H1 (cell line): ENCODE results near the gene RCL1. TPM values are rescaled to one million over a fixed set of nuclear protein-coding genes. Genes with fewer than 3 reads are reported as not detected.

Source experiments
- CTCF ChIA-PET: fragments of 300-600 bp; sonication (Branson Sonifier 250); formaldehyde crosslinking; loops from one replicate; lab custom pipeline; 2021; ENCODE audit not compliant: partially characterized antibody; lab: Charles Lee
- POLR2A ChIA-PET: fragments of 300-600 bp; sonication (Branson Sonifier 250); formaldehyde crosslinking; loops from one replicate; lab custom pipeline; 2021; ENCODE audit warnings: inconsistent platforms; ENCODE audit not compliant: partially characterized antibody; lab: Charles Lee
- DNase-seq, 2 experiments: peaks; one replicate each; pipeline versions ENCODE4 v3.0.0 to v3.0.0-alpha.2; 2010 to 2022; ENCODE audit warnings: low spot score in 2 of 2, low read depth in 1 of 2, mixed read lengths in 1 of 2
- FAIRE-seq: peaks from 2 replicates; lab custom pipeline; 2011; peaks lifted over from hg19 to GRCh38; lab: Jason Lieb, UNC
- H2AFZ ChIP-seq: 2 replicates; pipeline ENCODE4 v1.8.1; 2012; ENCODE audit warnings: low read length, inconsistent platforms
- H2AK5ac ChIP-seq: 2 replicates; pipeline ENCODE4 v1.6.1; 2013; ENCODE audit warnings: low read depth, low read length
- H2BK120ac ChIP-seq: replicated peaks from 2 replicates; pipeline ENCODE3; 2013; ENCODE audit warnings: low read depth, low read length, inconsistent platforms
- H2BK12ac ChIP-seq: 2 replicates; pipeline ENCODE4 v1.6.1; 2013; ENCODE audit warnings: low read depth, low read length
- H2BK15ac ChIP-seq: 2 replicates; pipeline ENCODE4 v1.6.1; 2013; ENCODE audit warnings: low read length
- H2BK20ac ChIP-seq: 2 replicates; pipeline ENCODE4 v1.6.1; 2013; ENCODE audit warnings: low read length
- H2BK5ac ChIP-seq: 2 replicates; pipeline ENCODE4 v1.6.1; 2013; ENCODE audit warnings: low read depth, low read length
- H3K14ac ChIP-seq: 2 replicates; pipeline ENCODE4 v1.6.1; 2013; ENCODE audit warnings: inconsistent platforms; ENCODE audit not compliant: insufficient read length
- H3K18ac ChIP-seq: 2 replicates; pipeline ENCODE4 v1.6.1; 2013; ENCODE audit warnings: low read length; ENCODE audit errors: extremely low read depth
- H3K23ac ChIP-seq: 2 replicates; pipeline ENCODE4 v1.6.1; 2013; ENCODE audit warnings: inconsistent platforms; ENCODE audit not compliant: insufficient read length
- H3K23me2 ChIP-seq: 2 replicates; pipeline ENCODE4 v1.6.1; 2013; ENCODE audit warnings: low read depth, low read length
- H3K27ac ChIP-seq: 2 replicates; pipeline ENCODE4 v1.6.1; 2011; ENCODE audit warnings: low read depth, low read length, inconsistent platforms
- H3K27me3 ChIP-seq, 4 experiments: replicated peaks in 1 of 4; 1 replicate in 1 of 4; 2 replicates in 3 of 4; pipeline versions ENCODE4 v1.6.1 to v1.8.1; 2011 to 2013; ENCODE audit warnings: low read length in 3 of 4, mild to moderate bottlenecking in 3 of 4, inconsistent platforms in 2 of 4, mixed read lengths in 2 of 4, moderate library complexity in 1 of 4; ENCODE audit not compliant: control insufficient read depth in 3 of 4, insufficient read depth in 3 of 4; ENCODE audit errors: extremely low read depth in 1 of 4
- H3K36me3 ChIP-seq, 4 experiments: 2 replicates each; pipeline versions ENCODE4 v1.6.1 to v1.8.1; 2011 to 2013; ENCODE audit warnings: mild to moderate bottlenecking in 4 of 4, low read length in 3 of 4, moderate library complexity in 2 of 4, control low read depth in 1 of 4, inconsistent platforms in 1 of 4; ENCODE audit not compliant: insufficient read depth in 4 of 4, control insufficient read depth in 2 of 4
- H3K4ac ChIP-seq: replicated peaks from 2 replicates; pipeline ENCODE3; 2013; ENCODE audit warnings: low read length, low read depth, mixed read lengths, inconsistent platforms; ENCODE audit not compliant: insufficient read length
- H3K4me1 ChIP-seq, 4 experiments: replicated peaks in 1 of 4; 1 replicate in 1 of 4; 2 replicates in 3 of 4; pipeline versions ENCODE4 v1.6.1 to v1.8.1; 2011 to 2013; ENCODE audit warnings: low read length in 3 of 4, inconsistent platforms in 2 of 4, mixed read lengths in 1 of 4; ENCODE audit not compliant: insufficient read depth in 4 of 4, control insufficient read depth in 3 of 4
- H3K4me2 ChIP-seq, 2 experiments: 2 replicates each; pipeline versions ENCODE4 v1.6.1 to v1.8.1; 2011 to 2013; ENCODE audit warnings: low read depth in 2 of 2, low read length in 2 of 2, control low read depth in 1 of 2, inconsistent platforms in 1 of 2, mild to moderate bottlenecking in 1 of 2; ENCODE audit not compliant: insufficient read depth in 1 of 2
- H3K4me3 ChIP-seq, 4 experiments: fragments of 200-600, 300-600 bp in 1 of 4; sonication (generic), shearing (Covaris generic), sonication (Bioruptor Twin) in 1 of 4; 2 replicates each; pipeline versions ENCODE4 v1.5.1 to v1.8.1; 2011 to 2016; ENCODE audit warnings: low read length in 4 of 4, low read depth in 3 of 4, control low read depth in 2 of 4, inconsistent platforms in 2 of 4, mild to moderate bottlenecking in 2 of 4, mixed read lengths in 1 of 4, moderate library complexity in 1 of 4; ENCODE audit not compliant: insufficient read depth in 2 of 4; ENCODE audit errors: extremely low read depth in 1 of 4
- H3K56ac ChIP-seq: replicated peaks from 2 replicates; pipeline ENCODE3; 2013; ENCODE audit warnings: low read depth, mild to moderate bottlenecking, mixed read lengths, low read length, inconsistent platforms; ENCODE audit not compliant: insufficient read length
- H3K79me1 ChIP-seq: 2 replicates; pipeline ENCODE4 v1.6.1; 2013; ENCODE audit warnings: low read depth, low read length, control low read depth
- H3K79me2 ChIP-seq, 2 experiments: 2 replicates each; pipeline versions ENCODE4 v1.6.1 to v1.8.1; 2012 to 2013; ENCODE audit warnings: low read length in 2 of 2, mild to moderate bottlenecking in 2 of 2, inconsistent platforms in 1 of 2; ENCODE audit not compliant: insufficient read depth in 2 of 2, control insufficient read depth in 1 of 2
- H3K9ac ChIP-seq, 4 experiments: replicated peaks in 1 of 4; 1 replicate in 1 of 4; 2 replicates in 3 of 4; pipeline versions ENCODE4 v1.6.1 to v1.8.1; 2011 to 2013; ENCODE audit warnings: low read depth in 3 of 4, low read length in 3 of 4, control low read depth in 2 of 4, mild to moderate bottlenecking in 2 of 4, moderate library complexity in 2 of 4, inconsistent platforms in 1 of 4; ENCODE audit errors: extremely low read depth in 1 of 4
- H3K9me3 ChIP-seq, 2 experiments: 2 replicates each; pipeline versions ENCODE4 v1.6.1 to v1.8.1; 2012 to 2013; ENCODE audit warnings: mild to moderate bottlenecking in 2 of 2, moderate library complexity in 2 of 2, control low read depth in 1 of 2, inconsistent platforms in 1 of 2, low read depth in 1 of 2, low read length in 1 of 2, mixed read lengths in 1 of 2; ENCODE audit not compliant: insufficient read depth in 2 of 2
- H4K20me1 ChIP-seq, 2 experiments: replicated peaks in 1 of 2; 2 replicates each; pipeline versions ENCODE3 to v1.8.1; 2011 to 2013; ENCODE audit warnings: inconsistent platforms in 2 of 2, low read length in 2 of 2, mild to moderate bottlenecking in 1 of 2; ENCODE audit not compliant: insufficient read depth in 2 of 2, control insufficient read depth in 1 of 2
- H4K5ac ChIP-seq: 2 replicates; pipeline ENCODE4 v1.6.1; 2013; ENCODE audit warnings: low read length, low read depth, mixed read lengths, inconsistent platforms; ENCODE audit not compliant: insufficient read length
- H4K8ac ChIP-seq: 2 replicates; pipeline ENCODE4 v1.8.0; 2013; ENCODE audit warnings: mild to moderate bottlenecking, moderate library complexity, low read length, inconsistent platforms; ENCODE audit not compliant: insufficient read depth; ENCODE audit errors: extremely low read depth
- H4K91ac ChIP-seq: replicated peaks from 2 replicates; pipeline ENCODE3; 2013; ENCODE audit warnings: low read length, mixed read lengths, inconsistent platforms; ENCODE audit not compliant: insufficient read length
- WGBS, 2 experiments: shearing (Covaris generic) in 1 of 2; methylation state at CpG; one replicate each; pipeline versions ENCODE4 v1.1.6 to v1.1.7; 2013 to 2015; ENCODE audit warnings: low lambda C conversion rate in 2 of 2, mixed read lengths in 2 of 2, inconsistent platforms in 1 of 2, low coverage in 1 of 2, missing lambda C conversion rate in 1 of 2; ENCODE audit not compliant: insufficient replicate concordance in 2 of 2, insufficient coverage in 1 of 2, insufficient read length in 1 of 2; ENCODE audit errors: extremely low coverage in 1 of 2, missing lambda C conversion rate in 1 of 2; 5-methylcytosine and 5-hydroxymethylcytosine counted together
- polyA plus RNA-seq, 7 experiments: library from polyadenylated mRNA; depleted of rRNA in 3 of 7; stranded (reverse) in 5 of 7; unstranded in 2 of 7; fragments of >200 nt in 5 of 7; fragments of 200-250 nt in 2 of 7; gene quantifications; 1 replicate in 5 of 7; 2 replicates in 1 of 7; 4 replicates in 1 of 7; pipeline versions ENCODE4 v1.2.1 to v1.2.3, GENCODE V29; 2011 to 2013; ENCODE audit warnings: missing spikeins in 2 of 7, mixed read lengths in 2 of 7
- total RNA-seq: library from RNA; stranded (reverse); fragmentation: NEBNext Ultra II Directional; extraction: Animal tissue kit (Norgen Biotek cat#: 25700); gene quantifications from 2 replicates; pipeline ENCODE4 v1.2.1, GENCODE V29; 2021

The RCL1 gene
- total and polyA plus RNA-seq, 2 of the 8 experiments (the other 6 are each of a cell fraction or from before 2014, with no cell fraction given), result 21.0 to 29.5 TPM

DNA sequence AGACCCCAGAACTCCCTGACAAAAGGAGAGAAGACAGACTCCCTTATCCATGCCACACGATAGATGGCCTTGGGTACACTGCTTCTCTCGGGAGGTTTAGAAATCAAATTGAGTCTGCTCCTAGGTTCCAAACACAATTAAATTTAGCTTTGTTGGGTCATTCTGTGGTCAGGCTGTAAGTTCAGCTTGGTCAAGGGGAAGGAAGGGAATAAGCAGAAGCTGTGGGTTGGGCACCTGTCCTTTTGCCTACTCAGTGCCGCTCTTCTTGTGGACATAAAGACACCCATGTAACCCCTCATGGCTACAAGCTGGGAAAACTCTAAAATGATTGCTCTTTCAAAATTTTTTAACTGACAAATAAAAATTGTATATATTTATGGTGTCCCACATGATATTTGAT is 32.6 kb upstream of the RCL1 start:
- H3K4me1 ChIP-seq, result peaks cover 0 to 8% (median 5%) of the 10 kb centered on the region in 4 experiments; a peak in 4 of 7 replicates
- no peak overlapping the region for H3K56ac ChIP-seq
- WGBS, 2 experiments, result 91% methylated on average over 3 of the region's 3 CpGs; no CpG with 5 or more reads in 1 of the 2 experiments
- H3K4me2 ChIP-seq, result no peak overlapping the region
- no peak overlapping the region for H2AK5ac ChIP-seq
- no peak overlapping the region for H3K4ac ChIP-seq
- H3K27ac ChIP-seq, result no peak overlapping the region
- POLR2A ChIA-PET, result no interaction called here
- CTCF ChIA-PET, result interaction anchor here (0.6 to 6.3 kb wide), 39 partner anchors 9 to 1924 kb away, joined by 3 to 76 read pairs (median 5); partner anchors contain the start of genes CD274 and JAK2
- H2BK5ac ChIP-seq, result no peak overlapping the region
- H3K14ac ChIP-seq, result no peak overlapping the region
- FAIRE-seq, result no peak
- H3K4me3 ChIP-seq, result no peak overlapping the region
- H4K91ac ChIP-seq, result no peak overlapping the region
- no peak overlapping the region for H2BK20ac ChIP-seq
- no peaks in the 10 kb centered on the region for H4K20me1 ChIP-seq
- no peak overlapping the region for H3K18ac ChIP-seq
- H3K9ac ChIP-seq, result no peak overlapping the region
- H3K27me3 ChIP-seq, result no peaks in the 10 kb centered on the region
- no peak for DNase-seq
- no peak overlapping the region for H2BK15ac ChIP-seq
- H3K9me3 ChIP-seq, result no peaks in the 10 kb centered on the region
- no peak overlapping the region for H3K23ac ChIP-seq
- no peak overlapping the region for H2AFZ ChIP-seq
- H4K8ac ChIP-seq, result no peak overlapping the region
- no peak overlapping the region for H2BK12ac ChIP-seq
- H3K23me2 ChIP-seq, result no peaks in the 10 kb centered on the region
- H4K5ac ChIP-seq, result no peak overlapping the region
- H3K79me2 ChIP-seq, result no peaks in the 10 kb centered on the region
- H3K36me3 ChIP-seq, result no peaks in the 10 kb centered on the region
- no peak overlapping the region for H2BK120ac ChIP-seq
- H3K79me1 ChIP-seq, result no peaks in the 10 kb centered on the region
